ENCODE measurements around the gene SLA2. TPM values are rescaled to one million over a fixed set of nuclear protein-coding genes. Genes with fewer than 3 reads are reported as not detected.

Gene SLA2
- total and polyA plus RNA-seq, 8 donors = 0.13 to 0.34 (median 0.22) TPM; not detected in 1

GRCh38 chr20:36656733-36657132 lies 10.7 kb upstream of the SLA2 start:
- FAIRE-seq (no peak), ATAC-seq (no peak), DNase-seq (no peak)
- intact Hi-C loops (cut with DNase I) = no loop called here
- TF ChIP-seq CTCF (IDR thresholded peaks at IDR 0.05) = no peak
- H3K27me3 ChIP-seq = no peaks in the 10 kb centered on the region
- no peaks in the 10 kb centered on the region for H3K4me1 ChIP-seq
- H3K4me3 ChIP-seq = no peak overlapping the region
- WGBS, 2 donors = 51% methylated on average over 4 of the region's 4 CpGs
- no peak overlapping the region for H3K27ac ChIP-seq
- H3K9me3 ChIP-seq = no peaks in the 10 kb centered on the region
- no peaks in the 10 kb centered on the region for H3K36me3 ChIP-seq

GRCh38 chr20:36655004-36655403 lies 9.0 kb upstream of the SLA2 start:
- FAIRE-seq = no peak
- no peak for TF ChIP-seq CTCF (IDR thresholded peaks at IDR 0.05)
- intact Hi-C loops (cut with DNase I) = no loop called here

GRCh38 chr20:36654506-36654905 lies 8.5 kb upstream of the SLA2 start:
- DNase-seq (no peak), ATAC-seq (no peak), FAIRE-seq (no peak)
- WGBS, 2 donors = 94 to 96% methylated on average over 8 of the region's 8 CpGs
- TF ChIP-seq CTCF (IDR thresholded peaks at IDR 0.05) = no peak
- Histone ChIP-seq H3K4me3 (no peak overlapping the region), H3K27ac (no peak overlapping the region), H3K4me1 (no peaks in the 10 kb centered on the region), H3K9me3 (no peaks in the 10 kb centered on the region), H3K27me3 (no peaks in the 10 kb centered on the region), H3K36me3 (no peaks in the 10 kb centered on the region)
- intact Hi-C loops (cut with DNase I) = no loop called here

More at GRCh38 chr20:36655004-36655403, 9.0 kb upstream of the SLA2 start:
- Histone ChIP-seq H3K9me3 (no peaks in the 10 kb centered on the region), H3K27ac (no peak overlapping the region), H3K4me3 (no peak overlapping the region), H3K27me3 (no peaks in the 10 kb centered on the region), H3K4me1 (no peaks in the 10 kb centered on the region), H3K36me3 (no peaks in the 10 kb centered on the region)
- DNase-seq (no peak), ATAC-seq (no peak)
- 94% methylated on average over 3 of the region's 3 CpGs for WGBS, 2 donors

GRCh38 chr20:36653456-36653855 lies 7.5 kb upstream of the SLA2 start:
- Histone ChIP-seq H3K4me1 (no peaks in the 10 kb centered on the region), H3K27ac (no peak overlapping the region), H3K4me3 (no peak overlapping the region), H3K27me3 (no peaks in the 10 kb centered on the region), H3K36me3 (no peaks in the 10 kb centered on the region), H3K9me3 (no peaks in the 10 kb centered on the region)
- 88 to 90% methylated on average over 9 of the region's 9 CpGs for WGBS, 2 donors
- no peak for TF ChIP-seq CTCF (IDR thresholded peaks at IDR 0.05)
- ATAC-seq (no peak), FAIRE-seq (no peak), DNase-seq (no peak)
- intact Hi-C loops (cut with DNase I) = no loop called here

- Histone ChIP-seq H3K27me3 (no peaks in the 10 kb centered on the region), H3K9me3 (no peaks in the 10 kb centered on the region), H3K27ac (no peak overlapping the region), H3K4me3 (no peak overlapping the region), H3K4me1 (no peaks in the 10 kb centered on the region), H3K36me3 (no peaks in the 10 kb centered on the region)
- WGBS, 2 donors = 57 to 62% methylated on average over 8 of the region's 8 CpGs
- ATAC-seq (no peak), FAIRE-seq (no peak), DNase-seq (no peak)
- intact Hi-C loops (cut with DNase I) = no loop called here
- no peak for TF ChIP-seq CTCF (IDR thresholded peaks at IDR 0.05)
Observed at GRCh38 chr20:36647196-36648121, 1.5 kb upstream of the SLA2 start.

Measured in pancreas (tissue), 10 donors.